H1 (cell line): ENCODE results near the gene FAM174B. TPM values are rescaled to one million over a fixed set of nuclear protein-coding genes. Genes with fewer than 3 reads are reported as not detected.
A peak's percentile ranks its signal among the peaks of the same experiment; 100 is the strongest.

ENCODE experiments used
- CTCF ChIA-PET: fragments of 300-600 bp; sonication (Branson Sonifier 250); formaldehyde crosslinking; loops from one replicate; lab custom pipeline; 2021; ENCODE audit not compliant: partially characterized antibody; lab: Charles Lee
- POLR2A ChIA-PET: fragments of 300-600 bp; sonication (Branson Sonifier 250); formaldehyde crosslinking; loops from one replicate; lab custom pipeline; 2021; ENCODE audit warnings: inconsistent platforms; ENCODE audit not compliant: partially characterized antibody; lab: Charles Lee
- DNase-seq, 2 experiments: peaks; one replicate each; pipeline versions ENCODE4 v3.0.0 to v3.0.0-alpha.2; 2010 to 2022; ENCODE audit warnings: low spot score in 2 of 2, low read depth in 1 of 2, mixed read lengths in 1 of 2
- FAIRE-seq: peaks from 2 replicates; lab custom pipeline; 2011; peaks lifted over from hg19 to GRCh38; lab: Jason Lieb, UNC
- H2AFZ ChIP-seq: 2 replicates; pipeline ENCODE4 v1.8.1; 2012; ENCODE audit warnings: low read length, inconsistent platforms
- H2AK5ac ChIP-seq: 2 replicates; pipeline ENCODE4 v1.6.1; 2013; ENCODE audit warnings: low read depth, low read length
- H2BK120ac ChIP-seq: replicated peaks from 2 replicates; pipeline ENCODE3; 2013; ENCODE audit warnings: low read depth, low read length, inconsistent platforms
- H2BK12ac ChIP-seq: 2 replicates; pipeline ENCODE4 v1.6.1; 2013; ENCODE audit warnings: low read depth, low read length
- H2BK15ac ChIP-seq: 2 replicates; pipeline ENCODE4 v1.6.1; 2013; ENCODE audit warnings: low read length
- H2BK20ac ChIP-seq: 2 replicates; pipeline ENCODE4 v1.6.1; 2013; ENCODE audit warnings: low read length
- H2BK5ac ChIP-seq: 2 replicates; pipeline ENCODE4 v1.6.1; 2013; ENCODE audit warnings: low read depth, low read length
- H3K14ac ChIP-seq: 2 replicates; pipeline ENCODE4 v1.6.1; 2013; ENCODE audit warnings: inconsistent platforms; ENCODE audit not compliant: insufficient read length
- H3K18ac ChIP-seq: 2 replicates; pipeline ENCODE4 v1.6.1; 2013; ENCODE audit warnings: low read length; ENCODE audit errors: extremely low read depth
- H3K23ac ChIP-seq: 2 replicates; pipeline ENCODE4 v1.6.1; 2013; ENCODE audit warnings: inconsistent platforms; ENCODE audit not compliant: insufficient read length
- H3K23me2 ChIP-seq: 2 replicates; pipeline ENCODE4 v1.6.1; 2013; ENCODE audit warnings: low read depth, low read length
- H3K27ac ChIP-seq: 2 replicates; pipeline ENCODE4 v1.6.1; 2011; ENCODE audit warnings: low read depth, low read length, inconsistent platforms
- H3K27me3 ChIP-seq, 4 experiments: replicated peaks in 1 of 4; 1 replicate in 1 of 4; 2 replicates in 3 of 4; pipeline versions ENCODE4 v1.6.1 to v1.8.1; 2011 to 2013; ENCODE audit warnings: low read length in 3 of 4, mild to moderate bottlenecking in 3 of 4, inconsistent platforms in 2 of 4, mixed read lengths in 2 of 4, moderate library complexity in 1 of 4; ENCODE audit not compliant: control insufficient read depth in 3 of 4, insufficient read depth in 3 of 4; ENCODE audit errors: extremely low read depth in 1 of 4
- H3K36me3 ChIP-seq, 4 experiments: 2 replicates each; pipeline versions ENCODE4 v1.6.1 to v1.8.1; 2011 to 2013; ENCODE audit warnings: mild to moderate bottlenecking in 4 of 4, low read length in 3 of 4, moderate library complexity in 2 of 4, control low read depth in 1 of 4, inconsistent platforms in 1 of 4; ENCODE audit not compliant: insufficient read depth in 4 of 4, control insufficient read depth in 2 of 4
- H3K4ac ChIP-seq: replicated peaks from 2 replicates; pipeline ENCODE3; 2013; ENCODE audit warnings: low read length, low read depth, mixed read lengths, inconsistent platforms; ENCODE audit not compliant: insufficient read length
- H3K4me1 ChIP-seq, 4 experiments: replicated peaks in 1 of 4; 1 replicate in 1 of 4; 2 replicates in 3 of 4; pipeline versions ENCODE4 v1.6.1 to v1.8.1; 2011 to 2013; ENCODE audit warnings: low read length in 3 of 4, inconsistent platforms in 2 of 4, mixed read lengths in 1 of 4; ENCODE audit not compliant: insufficient read depth in 4 of 4, control insufficient read depth in 3 of 4
- H3K4me2 ChIP-seq, 2 experiments: 2 replicates each; pipeline versions ENCODE4 v1.6.1 to v1.8.1; 2011 to 2013; ENCODE audit warnings: low read depth in 2 of 2, low read length in 2 of 2, control low read depth in 1 of 2, inconsistent platforms in 1 of 2, mild to moderate bottlenecking in 1 of 2; ENCODE audit not compliant: insufficient read depth in 1 of 2
- H3K4me3 ChIP-seq, 4 experiments: fragments of 200-600, 300-600 bp in 1 of 4; sonication (generic), shearing (Covaris generic), sonication (Bioruptor Twin) in 1 of 4; 2 replicates each; pipeline versions ENCODE4 v1.5.1 to v1.8.1; 2011 to 2016; ENCODE audit warnings: low read length in 4 of 4, low read depth in 3 of 4, control low read depth in 2 of 4, inconsistent platforms in 2 of 4, mild to moderate bottlenecking in 2 of 4, mixed read lengths in 1 of 4, moderate library complexity in 1 of 4; ENCODE audit not compliant: insufficient read depth in 2 of 4; ENCODE audit errors: extremely low read depth in 1 of 4
- H3K56ac ChIP-seq: replicated peaks from 2 replicates; pipeline ENCODE3; 2013; ENCODE audit warnings: low read depth, mild to moderate bottlenecking, mixed read lengths, low read length, inconsistent platforms; ENCODE audit not compliant: insufficient read length
- H3K79me1 ChIP-seq: 2 replicates; pipeline ENCODE4 v1.6.1; 2013; ENCODE audit warnings: low read depth, low read length, control low read depth
- H3K79me2 ChIP-seq, 2 experiments: 2 replicates each; pipeline versions ENCODE4 v1.6.1 to v1.8.1; 2012 to 2013; ENCODE audit warnings: low read length in 2 of 2, mild to moderate bottlenecking in 2 of 2, inconsistent platforms in 1 of 2; ENCODE audit not compliant: insufficient read depth in 2 of 2, control insufficient read depth in 1 of 2
- H3K9ac ChIP-seq, 4 experiments: replicated peaks in 1 of 4; 1 replicate in 1 of 4; 2 replicates in 3 of 4; pipeline versions ENCODE4 v1.6.1 to v1.8.1; 2011 to 2013; ENCODE audit warnings: low read depth in 3 of 4, low read length in 3 of 4, control low read depth in 2 of 4, mild to moderate bottlenecking in 2 of 4, moderate library complexity in 2 of 4, inconsistent platforms in 1 of 4; ENCODE audit errors: extremely low read depth in 1 of 4
- H3K9me3 ChIP-seq, 2 experiments: 2 replicates each; pipeline versions ENCODE4 v1.6.1 to v1.8.1; 2012 to 2013; ENCODE audit warnings: mild to moderate bottlenecking in 2 of 2, moderate library complexity in 2 of 2, control low read depth in 1 of 2, inconsistent platforms in 1 of 2, low read depth in 1 of 2, low read length in 1 of 2, mixed read lengths in 1 of 2; ENCODE audit not compliant: insufficient read depth in 2 of 2
- H4K20me1 ChIP-seq, 2 experiments: replicated peaks in 1 of 2; 2 replicates each; pipeline versions ENCODE3 to v1.8.1; 2011 to 2013; ENCODE audit warnings: inconsistent platforms in 2 of 2, low read length in 2 of 2, mild to moderate bottlenecking in 1 of 2; ENCODE audit not compliant: insufficient read depth in 2 of 2, control insufficient read depth in 1 of 2
- H4K5ac ChIP-seq: 2 replicates; pipeline ENCODE4 v1.6.1; 2013; ENCODE audit warnings: low read length, low read depth, mixed read lengths, inconsistent platforms; ENCODE audit not compliant: insufficient read length
- H4K8ac ChIP-seq: 2 replicates; pipeline ENCODE4 v1.8.0; 2013; ENCODE audit warnings: mild to moderate bottlenecking, moderate library complexity, low read length, inconsistent platforms; ENCODE audit not compliant: insufficient read depth; ENCODE audit errors: extremely low read depth
- H4K91ac ChIP-seq: replicated peaks from 2 replicates; pipeline ENCODE3; 2013; ENCODE audit warnings: low read length, mixed read lengths, inconsistent platforms; ENCODE audit not compliant: insufficient read length
- SAP30 ChIP-seq: fragments of 300-600 bp; sonication (generic); IDR thresholded peaks from 2 replicates; pipeline ENCODE4 v1.7.1; 2012; ENCODE audit warnings: low read length, moderate library complexity, mild to moderate bottlenecking, inconsistent platforms; ENCODE audit not compliant: insufficient read depth, insufficient replicate concordance
- WGBS, 2 experiments: shearing (Covaris generic) in 1 of 2; methylation state at CpG; one replicate each; pipeline versions ENCODE4 v1.1.6 to v1.1.7; 2013 to 2015; ENCODE audit warnings: low lambda C conversion rate in 2 of 2, mixed read lengths in 2 of 2, inconsistent platforms in 1 of 2, low coverage in 1 of 2, missing lambda C conversion rate in 1 of 2; ENCODE audit not compliant: insufficient replicate concordance in 2 of 2, insufficient coverage in 1 of 2, insufficient read length in 1 of 2; ENCODE audit errors: extremely low coverage in 1 of 2, missing lambda C conversion rate in 1 of 2; 5-methylcytosine and 5-hydroxymethylcytosine counted together
- polyA plus RNA-seq, 7 experiments: library from polyadenylated mRNA; depleted of rRNA in 3 of 7; stranded (reverse) in 5 of 7; unstranded in 2 of 7; fragments of >200 nt in 5 of 7; fragments of 200-250 nt in 2 of 7; gene quantifications; 1 replicate in 5 of 7; 2 replicates in 1 of 7; 4 replicates in 1 of 7; pipeline versions ENCODE4 v1.2.1 to v1.2.3, GENCODE V29; 2011 to 2013; ENCODE audit warnings: missing spikeins in 2 of 7, mixed read lengths in 2 of 7
- total RNA-seq: library from RNA; stranded (reverse); fragmentation: NEBNext Ultra II Directional; extraction: Animal tissue kit (Norgen Biotek cat#: 25700); gene quantifications from 2 replicates; pipeline ENCODE4 v1.2.1, GENCODE V29; 2021

The FAM174B gene
- total and polyA plus RNA-seq, 2 of the 8 experiments (the other 6 are each of a cell fraction or from before 2014, with no cell fraction given): 9.3 to 35.2 TPM

GRCh38 chr15:92676561-92676960, 21.0 kb upstream of the FAM174B start:
- no peaks in the 10 kb centered on the region for H4K20me1 ChIP-seq
- no peaks in the 10 kb centered on the region for H3K79me2 ChIP-seq
- H4K91ac ChIP-seq: no peak overlapping the region
- no peak overlapping the region for H2BK12ac ChIP-seq
- no peaks in the 10 kb centered on the region for H3K4me1 ChIP-seq
- H3K9me3 ChIP-seq: no peaks in the 10 kb centered on the region
- H3K56ac ChIP-seq: no peak overlapping the region
- no peaks in the 10 kb centered on the region for H3K23me2 ChIP-seq
- no peak overlapping the region for H2BK5ac ChIP-seq
- no peak overlapping the region for H3K9ac ChIP-seq
- H3K4me2 ChIP-seq: no peak overlapping the region
- H4K8ac ChIP-seq: no peak overlapping the region
- 85% methylated on average over 2 of the region's 2 CpGs; no CpG with 5 or more reads in 1 of the 2 experiments for WGBS, 2 experiments
- H3K27ac ChIP-seq: no peak overlapping the region
- no peak overlapping the region for H3K23ac ChIP-seq
- no peak overlapping the region for H4K5ac ChIP-seq
- FAIRE-seq: no peak
- peaks cover 0 to 2% (median 0%) of the 10 kb centered on the region in 4 experiments; a peak in 1 of 7 replicates for H3K27me3 ChIP-seq
- H3K79me1 ChIP-seq: no peaks in the 10 kb centered on the region
- H3K14ac ChIP-seq: no peak overlapping the region
- H2AFZ ChIP-seq: no peak overlapping the region
- H2BK120ac ChIP-seq: no peak overlapping the region
- no peak overlapping the region for H2AK5ac ChIP-seq
- no peak overlapping the region for H3K4ac ChIP-seq
- H2BK15ac ChIP-seq: no peak overlapping the region
- ChIA-PET POLR2A (no interaction called here), CTCF (interaction anchor here (0.6 to 1.2 kb wide), 2 partner anchors 10 to 16 kb away, joined by 3 to 4 read pairs; no protein-coding TSS in a partner anchor)
- H3K4me3 ChIP-seq: no peak overlapping the region
- no peak overlapping the region for H3K18ac ChIP-seq
- no peak overlapping the region for H2BK20ac ChIP-seq
- H3K36me3 ChIP-seq: no peaks in the 10 kb centered on the region
- peak in 1 of 2 experiments; percentile 2 for DNase-seq
- TF ChIP-seq SAP30: no peak
